Peyer's patch (tissue), 4 donors: ENCODE results near the gene YARS1. TPM values are rescaled to one million over a fixed set of nuclear protein-coding genes. Genes with fewer than 3 reads are reported as not detected.
A peak's percentile ranks its signal among the peaks of the same experiment; 100 is the strongest.

Experiments used
- DNase-seq, 3 donors: peaks; one replicate each; pipeline ENCODE4 v3.0.0-alpha.2; 2017 to 2019
- H3K27ac ChIP-seq, 4 donors: fragments of 200-600 bp; sonication (generic); one replicate each; pipeline ENCODE4 v1.5.1; 2016 to 2019
- H3K27me3 ChIP-seq, 2 donors: fragments of 200-600 bp; sonication (generic); one replicate each; pipeline ENCODE4 v1.5.1; 2019
- H3K36me3 ChIP-seq, 3 donors: fragments of 200-600 bp; sonication (generic); one replicate each; pipeline ENCODE4 v1.5.1; 2016 to 2019
- H3K4me1 ChIP-seq, 4 donors: fragments of 200-600 bp; sonication (generic); one replicate each; pipeline ENCODE4 v1.5.1; 2016 to 2019
- H3K4me3 ChIP-seq, 4 donors: fragments of 200-600 bp; sonication (generic); 1 replicate in 3 of 4; 2 replicates in 1 of 4; pipeline ENCODE4 v1.5.1; 2016 to 2019; ENCODE audit warnings: mild to moderate bottlenecking in 1 of 4
- H3K9me3 ChIP-seq, 4 donors: fragments of 200-600 bp; sonication (generic); one replicate each; pipeline ENCODE4 v1.5.1; 2016 to 2019; ENCODE audit warnings: mild to moderate bottlenecking in 1 of 4
- CTCF ChIP-seq, 6 experiments: fragments of 450-650 bp in 4 of 6; fragments of 200-600 bp in 2 of 6; sonication (generic) in 1 of 6; IDR thresholded peaks; one replicate each; pipeline ENCODE4 v1.5.1; 2017 to 2019; ENCODE audit warnings: antibody characterized with exemption in 6 of 6, mild to moderate bottlenecking in 3 of 6, moderate library complexity in 1 of 6
- POLR2A ChIP-seq, 2 donors: fragments of 450-650 bp; IDR thresholded peaks; one replicate each; pipeline ENCODE4 v1.5.1; 2017; ENCODE audit warnings: antibody characterized with exemption in 2 of 2, mild to moderate bottlenecking in 2 of 2, moderate library complexity in 2 of 2
- total RNA-seq, 4 donors: library from RNA; depleted of rRNA; stranded (reverse); fragments of >200 nt; gene quantifications; one replicate each; pipeline ENCODE4 v1.1.0, GENCODE V29; 2016

The YARS1 gene
- total RNA-seq, 4 donors from 2014 or later: 29.6 to 93.3 (median 50.4) TPM

GRCh38 chr1:32746130-32746529 lies 71.0 kb downstream of the YARS1 start:
- H3K4me1 ChIP-seq: peaks cover 0 to 24% (median 3%) of the 10 kb centered on the region in 4 donors
- no peak overlapping the region for H3K27ac ChIP-seq
- no peak overlapping the region for H3K4me3 ChIP-seq
- H3K27me3 ChIP-seq: no peaks in the 10 kb centered on the region
- H3K9me3 ChIP-seq: no peaks in the 10 kb centered on the region
- no peak for DNase-seq
- peaks cover 0 to 7% (median 0%) of the 10 kb centered on the region in 3 donors for H3K36me3 ChIP-seq
- no peak for TF ChIP-seq CTCF (IDR thresholded peaks at IDR 0.05)
- TF ChIP-seq POLR2A (IDR thresholded peaks at IDR 0.05): no peak

- TF ChIP-seq POLR2A (IDR thresholded peaks at IDR 0.05): no peak
- no peak for TF ChIP-seq CTCF (IDR thresholded peaks at IDR 0.05)
- no peaks in the 10 kb centered on the region for H3K27me3 ChIP-seq
- peaks cover 0 to 7% (median 0%) of the 10 kb centered on the region in 3 donors for H3K36me3 ChIP-seq
- no peaks in the 10 kb centered on the region for H3K9me3 ChIP-seq
- peaks cover 0 to 30% (median 6%) of the 10 kb centered on the region in 4 donors for H3K4me1 ChIP-seq
- peak overlapping the region in 2 of 4 donors; percentile 73 to 86 for H3K4me3 ChIP-seq
- DNase-seq: no peak
- H3K27ac ChIP-seq: peak overlapping the region in 3 of 4 donors; percentile 95 to 98 (median 97)
Observed at GRCh38 chr1:32744071-32744425, 73.1 kb downstream of the YARS1 start.

GRCh38 chr1:32743380-32744070 lies 73.6 kb downstream of the YARS1 start:
- H3K4me3 ChIP-seq: peak overlapping the region in 3 of 4 donors; percentile 55 to 86 (median 73)

GRCh38 chr1:32742956-32743355 lies 74.2 kb downstream of the YARS1 start:
- Histone ChIP-seq H3K36me3 (peaks cover 0 to 7% (median 0%) of the 10 kb centered on the region in 3 donors), H3K27ac (peak overlapping the region in 3 of 4 donors; percentile 95 to 98 (median 97)), H3K9me3 (no peaks in the 10 kb centered on the region), H3K4me1 (peaks cover 0 to 23% (median 6%) of the 10 kb centered on the region in 4 donors), H3K4me3 (peak overlapping the region in 3 of 4 donors; percentile 55 to 86 (median 73)), H3K27me3 (no peaks in the 10 kb centered on the region)
- peak in 2 of 3 donors; percentile 67 to 78 for DNase-seq
- TF ChIP-seq POLR2A (IDR thresholded peaks at IDR 0.05): peak; percentile 66 to 70
- TF ChIP-seq CTCF (IDR thresholded peaks at IDR 0.05): no peak

More at GRCh38 chr1:32743380-32744070, 73.6 kb downstream of the YARS1 start:
- Histone ChIP-seq H3K27me3 (no peaks in the 10 kb centered on the region), H3K36me3 (peaks cover 0 to 7% (median 0%) of the 10 kb centered on the region in 3 donors), H3K27ac (peak overlapping the region in 3 of 4 donors; percentile 95 to 98 (median 97)), H3K4me1 (peaks cover 0 to 27% (median 6%) of the 10 kb centered on the region in 4 donors), H3K9me3 (no peaks in the 10 kb centered on the region)
- DNase-seq: no peak
- TF ChIP-seq CTCF (IDR thresholded peaks at IDR 0.05): no peak
- TF ChIP-seq POLR2A (IDR thresholded peaks at IDR 0.05): no peak

- Histone ChIP-seq H3K9me3 (no peaks in the 10 kb centered on the region), H3K36me3 (peaks cover 0 to 7% (median 0%) of the 10 kb centered on the region in 3 donors), H3K27ac (peak overlapping the region; percentile 49 to 98 (median 96)), H3K27me3 (no peaks in the 10 kb centered on the region), H3K4me3 (peak overlapping the region; percentile 52 to 86 (median 64)), H3K4me1 (peaks cover 0 to 24% (median 6%) of the 10 kb centered on the region in 4 donors)
- DNase-seq: peak in 2 of 3 donors; percentile 65 to 77
- TF ChIP-seq POLR2A (IDR thresholded peaks at IDR 0.05) (peak; percentile 19 to 27), CTCF (IDR thresholded peaks at IDR 0.05) (no peak)
Observed at GRCh38 chr1:32742199-32742947, 74.8 kb downstream of the YARS1 start.
